Stimulated activated CD8-positive, alpha-beta memory T cell treated with anti-CD3 and anti-CD28 coated beads, Interleukin-4, amount 100 ng/mL, for 48 hours (primary cell): Measurements from ENCODE around the gene TNFRSF1B.

Source experiments
- DNase-seq: peaks from one replicate; pipeline ENCODE4 v3.0.0-alpha.2; 2020

The TNFRSF1B gene

GRCh38 chr1:12176298-12177118 lies 9.7 kb downstream of the TNFRSF1B start:
- no peak for DNase-seq

GRCh38 chr1:12177156-12177998 lies 10.6 kb downstream of the TNFRSF1B start:
- peak; percentile 50 for DNase-seq

GRCh38 chr1:12177999-12178441 lies 11.2 kb downstream of the TNFRSF1B start:
- peak; percentile 98 for DNase-seq

- DNase-seq = no peak
Observed at GRCh38 chr1:12178511-12178910, 11.7 kb downstream of the TNFRSF1B start.

GRCh38 chr1:12179111-12179519 lies 12.3 kb downstream of the TNFRSF1B start:
- DNase-seq = peak; percentile 86

GRCh38 chr1:12179676-12180075 lies 12.9 kb downstream of the TNFRSF1B start:
- DNase-seq = no peak

GRCh38 chr1:12180315-12180714 lies 13.5 kb downstream of the TNFRSF1B start:
- no peak for DNase-seq

GRCh38 chr1:12180903-12181302 lies 14.1 kb downstream of the TNFRSF1B start:
- DNase-seq = no peak

GRCh38 chr1:12181568-12181967 lies 14.8 kb downstream of the TNFRSF1B start:
- DNase-seq = no peak

GRCh38 chr1:12182410-12182984 lies 15.7 kb downstream of the TNFRSF1B start:
- no peak for DNase-seq

- no peak for DNase-seq
Observed at GRCh38 chr1:12183095-12183794, 16.5 kb downstream of the TNFRSF1B start.

GRCh38 chr1:12184008-12184681 lies 17.4 kb downstream of the TNFRSF1B start:
- no peak for DNase-seq

- no peak for DNase-seq
Observed at GRCh38 chr1:12185036-12185917, 18.5 kb downstream of the TNFRSF1B start.

- DNase-seq = no peak
Observed at GRCh38 chr1:12185918-12186678, 19.3 kb downstream of the TNFRSF1B start.

- no peak for DNase-seq
Observed at GRCh38 chr1:12186679-12186985, 19.8 kb downstream of the TNFRSF1B start.

- DNase-seq = no peak
Observed at GRCh38 chr1:12188115-12188514, 21.3 kb downstream of the TNFRSF1B start.

- DNase-seq = no peak
Observed at GRCh38 chr1:12188657-12189327, 22.0 kb downstream of the TNFRSF1B start.

GRCh38 chr1:12189328-12189682 lies 22.5 kb downstream of the TNFRSF1B start:
- no peak for DNase-seq

- DNase-seq = no peak
Observed at GRCh38 chr1:12191242-12192032, 24.6 kb downstream of the TNFRSF1B start.
